KOPT-K1 (cell line): Measurements from ENCODE around the gene RPS19BP1.

Experiments used
- H3K27ac ChIP-seq: fragments of 200-600 bp; sonication (generic); 2 replicates; pipeline ENCODE4 v1.5.1; 2016; ENCODE audit warnings: antibody characterized with exemption, mild to moderate bottlenecking, low read depth, low read length; ENCODE audit not compliant: poor library complexity, severe bottlenecking
- H3K36me3 ChIP-seq: fragments of 200-600 bp; sonication (generic); 2 replicates; pipeline ENCODE4 v1.5.1; 2017; ENCODE audit warnings: antibody characterized with exemption, mild to moderate bottlenecking, low read length, moderate library complexity; ENCODE audit not compliant: insufficient read depth
- H3K9me3 ChIP-seq: fragments of 200-600 bp; sonication (generic); 2 replicates; pipeline ENCODE4 v1.5.1; 2017; ENCODE audit warnings: antibody characterized with exemption, low read length, mild to moderate bottlenecking; ENCODE audit not compliant: insufficient read depth, poor library complexity, severe bottlenecking

The RPS19BP1 gene

GRCh38 chr22:39567135-39567946 is 34.8 kb upstream of the RPS19BP1 start:
- H3K27ac ChIP-seq = peak overlapping the region; percentile 38
- no peaks in the 10 kb centered on the region for H3K9me3 ChIP-seq
- no peaks in the 10 kb centered on the region for H3K36me3 ChIP-seq

GRCh38 chr22:39565414-39565944 is 32.9 kb upstream of the RPS19BP1 start:
- no peaks in the 10 kb centered on the region for H3K36me3 ChIP-seq

GRCh38 chr22:39563571-39564428 is 31.3 kb upstream of the RPS19BP1 start:
- Histone ChIP-seq H3K36me3 (no peaks in the 10 kb centered on the region), H3K27ac (no peak overlapping the region), H3K9me3 (no peaks in the 10 kb centered on the region)

More at GRCh38 chr22:39565414-39565944, 32.9 kb upstream of the RPS19BP1 start:
- Histone ChIP-seq H3K27ac (no peak overlapping the region), H3K9me3 (no peaks in the 10 kb centered on the region)

GRCh38 chr22:39562839-39563489 is 30.4 kb upstream of the RPS19BP1 start:
- no peaks in the 10 kb centered on the region for H3K36me3 ChIP-seq
- H3K27ac ChIP-seq = no peak overlapping the region
- no peaks in the 10 kb centered on the region for H3K9me3 ChIP-seq

- no peaks in the 10 kb centered on the region for H3K9me3 ChIP-seq
- no peaks in the 10 kb centered on the region for H3K36me3 ChIP-seq
- no peak overlapping the region for H3K27ac ChIP-seq
Measured at GRCh38 chr22:39560127-39560526, 27.6 kb upstream of the RPS19BP1 start.

GRCh38 chr22:39559456-39560105 is 27.0 kb upstream of the RPS19BP1 start:
- no peak overlapping the region for H3K27ac ChIP-seq
- H3K9me3 ChIP-seq = no peaks in the 10 kb centered on the region
- no peaks in the 10 kb centered on the region for H3K36me3 ChIP-seq

- Histone ChIP-seq H3K9me3 (no peaks in the 10 kb centered on the region), H3K27ac (no peak overlapping the region), H3K36me3 (no peaks in the 10 kb centered on the region)
Measured at GRCh38 chr22:39558950-39559349, 26.4 kb upstream of the RPS19BP1 start.

- Histone ChIP-seq H3K9me3 (no peaks in the 10 kb centered on the region), H3K36me3 (no peaks in the 10 kb centered on the region), H3K27ac (no peak overlapping the region)
Measured at GRCh38 chr22:39558254-39558727, 25.7 kb upstream of the RPS19BP1 start.

GRCh38 chr22:39556970-39557841 is 24.7 kb upstream of the RPS19BP1 start:
- no peaks in the 10 kb centered on the region for H3K9me3 ChIP-seq
- no peaks in the 10 kb centered on the region for H3K36me3 ChIP-seq
- H3K27ac ChIP-seq = no peak overlapping the region

- Histone ChIP-seq H3K9me3 (no peaks in the 10 kb centered on the region), H3K27ac (no peak overlapping the region), H3K36me3 (no peaks in the 10 kb centered on the region)
Measured at GRCh38 chr22:39554151-39554550, 21.6 kb upstream of the RPS19BP1 start.

- Histone ChIP-seq H3K36me3 (no peaks in the 10 kb centered on the region), H3K27ac (no peak overlapping the region), H3K9me3 (no peaks in the 10 kb centered on the region)
Measured at GRCh38 chr22:39553429-39553828, 20.9 kb upstream of the RPS19BP1 start.

GRCh38 chr22:39547587-39547947 is 15.0 kb upstream of the RPS19BP1 start:
- Histone ChIP-seq H3K36me3 (no peaks in the 10 kb centered on the region), H3K27ac (no peak overlapping the region), H3K9me3 (no peaks in the 10 kb centered on the region)

GRCh38 chr22:39546889-39547586 is 14.5 kb upstream of the RPS19BP1 start:
- Histone ChIP-seq H3K36me3 (no peaks in the 10 kb centered on the region), H3K9me3 (no peaks in the 10 kb centered on the region), H3K27ac (no peak overlapping the region)
